Endothelial cell (in vitro differentiated cells): ENCODE measurements around the gene CYBB. TPM values are rescaled to one million over a fixed set of nuclear protein-coding genes. Genes with fewer than 3 reads are reported as not detected.

ENCODE experiments used
- DNase-seq: peaks from one replicate; pipeline ENCODE4 v3.0.0; 2021; ENCODE audit warnings: low spot score
- H3K27ac Mint-ChIP-seq: one replicate; pipeline ENCODE4 v1.8.0; 2021; ENCODE audit warnings: mixed read lengths, inconsistent platforms; ENCODE audit not compliant: unreplicated experiment
- H3K27me3 Mint-ChIP-seq: one replicate; pipeline ENCODE4 v1.8.0; 2021; ENCODE audit warnings: mild to moderate bottlenecking, moderate library complexity, mixed read lengths, inconsistent platforms; ENCODE audit not compliant: unreplicated experiment
- H3K36me3 Mint-ChIP-seq: one replicate; pipeline ENCODE4 v1.8.0; 2021; ENCODE audit warnings: mild to moderate bottlenecking, low read depth, mixed read lengths, inconsistent platforms; ENCODE audit not compliant: unreplicated experiment
- H3K4me1 Mint-ChIP-seq: one replicate; pipeline ENCODE4 v1.8.0; 2021; ENCODE audit warnings: mild to moderate bottlenecking, mixed read lengths, inconsistent platforms; ENCODE audit not compliant: unreplicated experiment
- H3K4me3 Mint-ChIP-seq: one replicate; pipeline ENCODE4 v1.8.0; 2021; ENCODE audit warnings: mild to moderate bottlenecking, mixed read lengths, inconsistent platforms; ENCODE audit not compliant: unreplicated experiment
- H3K9me3 Mint-ChIP-seq: one replicate; pipeline ENCODE4 v1.8.0; 2021; ENCODE audit warnings: mixed read lengths, inconsistent platforms; ENCODE audit not compliant: unreplicated experiment
- total RNA-seq: library from RNA; stranded (reverse); fragmentation: NEBNext Ultra II Directional; extraction: Animal tissue kit (Norgen Biotek cat#: 25700); gene quantifications from one replicate; pipeline ENCODE4 v1.2.1, GENCODE V29; 2021; ENCODE audit not compliant: unreplicated experiment
- TF ChIP-seq, protein P1 (sequence below): fragments of 200-600 bp; sonication (generic); IDR thresholded peaks from one replicate; pipeline ENCODE4 v1.5.0; 2021; ENCODE audit warnings: antibody characterized with exemption; ENCODE audit not compliant: unreplicated experiment

Gene CYBB
- total RNA-seq, 1 donor from 2014 or later, result not detected

DNA sequence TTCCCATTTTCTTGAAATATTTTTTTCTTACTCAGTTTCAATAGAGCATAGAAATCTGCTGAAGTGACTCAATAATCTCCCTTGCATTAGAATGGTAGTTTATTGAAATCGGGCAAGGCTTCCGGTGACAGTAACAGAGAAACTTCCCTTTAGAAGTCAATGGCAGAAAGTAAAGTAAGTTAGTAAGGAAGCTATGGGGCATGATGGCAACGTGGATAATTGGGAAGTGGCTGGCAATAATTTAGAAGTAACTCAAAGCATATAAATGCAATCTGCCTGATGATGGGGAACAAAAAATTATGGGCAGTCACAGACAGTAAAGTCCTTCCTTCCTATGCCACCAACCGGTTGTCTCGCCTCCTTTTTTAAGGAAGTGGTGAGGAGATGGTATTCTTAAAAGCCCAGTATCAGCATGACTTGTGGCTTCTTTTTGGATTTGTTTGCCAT, 7.6 kb downstream of the CYBB start:
- TF ChIP-seq, protein P1, sequence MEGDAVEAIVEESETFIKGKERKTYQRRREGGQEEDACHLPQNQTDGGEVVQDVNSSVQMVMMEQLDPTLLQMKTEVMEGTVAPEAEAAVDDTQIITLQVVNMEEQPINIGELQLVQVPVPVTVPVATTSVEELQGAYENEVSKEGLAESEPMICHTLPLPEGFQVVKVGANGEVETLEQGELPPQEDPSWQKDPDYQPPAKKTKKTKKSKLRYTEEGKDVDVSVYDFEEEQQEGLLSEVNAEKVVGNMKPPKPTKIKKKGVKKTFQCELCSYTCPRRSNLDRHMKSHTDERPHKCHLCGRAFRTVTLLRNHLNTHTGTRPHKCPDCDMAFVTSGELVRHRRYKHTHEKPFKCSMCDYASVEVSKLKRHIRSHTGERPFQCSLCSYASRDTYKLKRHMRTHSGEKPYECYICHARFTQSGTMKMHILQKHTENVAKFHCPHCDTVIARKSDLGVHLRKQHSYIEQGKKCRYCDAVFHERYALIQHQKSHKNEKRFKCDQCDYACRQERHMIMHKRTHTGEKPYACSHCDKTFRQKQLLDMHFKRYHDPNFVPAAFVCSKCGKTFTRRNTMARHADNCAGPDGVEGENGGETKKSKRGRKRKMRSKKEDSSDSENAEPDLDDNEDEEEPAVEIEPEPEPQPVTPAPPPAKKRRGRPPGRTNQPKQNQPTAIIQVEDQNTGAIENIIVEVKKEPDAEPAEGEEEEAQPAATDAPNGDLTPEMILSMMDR, result no peak
- H3K4me1 Mint-ChIP-seq, result no peaks in the 10 kb centered on the region
- H3K4me3 Mint-ChIP-seq, result no peak overlapping the region
- H3K36me3 Mint-ChIP-seq, result no peaks in the 10 kb centered on the region
- no peak for DNase-seq
- no peak overlapping the region for H3K27ac Mint-ChIP-seq
- H3K9me3 Mint-ChIP-seq, result no peaks in the 10 kb centered on the region
- H3K27me3 Mint-ChIP-seq, result no peaks in the 10 kb centered on the region

- Mint-ChIP-seq H3K4me1 (peaks cover 15% of the 10 kb centered on the region), H3K27ac (no peak overlapping the region), H3K36me3 (no peaks in the 10 kb centered on the region), H3K9me3 (no peaks in the 10 kb centered on the region), H3K4me3 (no peak overlapping the region), H3K27me3 (no peaks in the 10 kb centered on the region)
- TF ChIP-seq, protein P1, result no peak
- DNase-seq, result no peak
These were observed 16.5 kb downstream of the CYBB start for GRCh38 chrX:37796310-37796709.

- no peak for DNase-seq
- H3K9me3 Mint-ChIP-seq, result no peaks in the 10 kb centered on the region
- H3K36me3 Mint-ChIP-seq, result no peaks in the 10 kb centered on the region
- no peaks in the 10 kb centered on the region for H3K27me3 Mint-ChIP-seq
- peaks cover 17% of the 10 kb centered on the region for H3K4me1 Mint-ChIP-seq
- no peak overlapping the region for H3K4me3 Mint-ChIP-seq
- TF ChIP-seq, protein P1, result no peak
- no peak overlapping the region for H3K27ac Mint-ChIP-seq
These were observed 16.9 kb downstream of the CYBB start for GRCh38 chrX:37796805-37797204.

- TF ChIP-seq, protein P1, result no peak
- Mint-ChIP-seq H3K27me3 (no peaks in the 10 kb centered on the region), H3K4me1 (peaks cover 23% of the 10 kb centered on the region), H3K27ac (no peak overlapping the region), H3K9me3 (no peaks in the 10 kb centered on the region), H3K4me3 (no peak overlapping the region), H3K36me3 (no peaks in the 10 kb centered on the region)
- DNase-seq, result no peak
These were observed 20.1 kb downstream of the CYBB start for GRCh38 chrX:37799936-37800335.

DNA sequence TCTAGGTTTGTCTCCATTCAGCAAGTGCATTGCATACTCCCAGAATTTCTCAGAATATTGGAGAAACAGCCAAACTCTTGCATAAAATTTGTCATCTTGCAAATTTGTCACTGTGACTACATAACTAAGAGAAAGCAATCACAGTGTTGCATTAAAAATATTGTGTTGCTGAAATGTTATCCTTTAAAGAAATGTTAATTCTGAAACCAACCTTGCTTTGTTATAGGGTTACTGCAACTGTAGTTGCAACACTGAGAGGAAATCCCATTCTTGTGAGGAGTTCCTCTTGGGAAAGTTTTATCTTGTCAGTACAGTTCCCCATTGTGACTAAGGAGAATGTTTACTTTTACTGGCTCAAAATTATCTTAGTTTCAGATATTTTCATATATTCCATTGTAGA, 20.9 kb downstream of the CYBB start:
- Mint-ChIP-seq H3K27ac (no peak overlapping the region), H3K4me1 (peaks cover 16% of the 10 kb centered on the region), H3K4me3 (no peak overlapping the region), H3K36me3 (no peaks in the 10 kb centered on the region), H3K9me3 (no peaks in the 10 kb centered on the region), H3K27me3 (no peaks in the 10 kb centered on the region)
- TF ChIP-seq, protein P1, result no peak
- no peak for DNase-seq
